DOHH2 (cell line): ENCODE measurements around the gene GGA1.

Experiments
- EZH2phosphoT487 ChIP-seq: fragments of 200-600 bp; sonication (generic); IDR thresholded peaks from 2 replicates; pipeline ENCODE4 v1.6.1; 2017; ENCODE audit warnings: borderline replicate concordance, mild to moderate bottlenecking, antibody characterized with exemption, low read length, moderate library complexity, mixed read lengths
- TF ChIP-seq, protein P1 (sequence below): fragments of 200-600 bp; sonication (generic); IDR thresholded peaks from one replicate; pipeline ENCODE4 v1.5.1; 2014; ENCODE audit warnings: antibody characterized with exemption, mild to moderate bottlenecking, low read depth, low read length; ENCODE audit not compliant: poor library complexity, severe bottlenecking

DNA sequence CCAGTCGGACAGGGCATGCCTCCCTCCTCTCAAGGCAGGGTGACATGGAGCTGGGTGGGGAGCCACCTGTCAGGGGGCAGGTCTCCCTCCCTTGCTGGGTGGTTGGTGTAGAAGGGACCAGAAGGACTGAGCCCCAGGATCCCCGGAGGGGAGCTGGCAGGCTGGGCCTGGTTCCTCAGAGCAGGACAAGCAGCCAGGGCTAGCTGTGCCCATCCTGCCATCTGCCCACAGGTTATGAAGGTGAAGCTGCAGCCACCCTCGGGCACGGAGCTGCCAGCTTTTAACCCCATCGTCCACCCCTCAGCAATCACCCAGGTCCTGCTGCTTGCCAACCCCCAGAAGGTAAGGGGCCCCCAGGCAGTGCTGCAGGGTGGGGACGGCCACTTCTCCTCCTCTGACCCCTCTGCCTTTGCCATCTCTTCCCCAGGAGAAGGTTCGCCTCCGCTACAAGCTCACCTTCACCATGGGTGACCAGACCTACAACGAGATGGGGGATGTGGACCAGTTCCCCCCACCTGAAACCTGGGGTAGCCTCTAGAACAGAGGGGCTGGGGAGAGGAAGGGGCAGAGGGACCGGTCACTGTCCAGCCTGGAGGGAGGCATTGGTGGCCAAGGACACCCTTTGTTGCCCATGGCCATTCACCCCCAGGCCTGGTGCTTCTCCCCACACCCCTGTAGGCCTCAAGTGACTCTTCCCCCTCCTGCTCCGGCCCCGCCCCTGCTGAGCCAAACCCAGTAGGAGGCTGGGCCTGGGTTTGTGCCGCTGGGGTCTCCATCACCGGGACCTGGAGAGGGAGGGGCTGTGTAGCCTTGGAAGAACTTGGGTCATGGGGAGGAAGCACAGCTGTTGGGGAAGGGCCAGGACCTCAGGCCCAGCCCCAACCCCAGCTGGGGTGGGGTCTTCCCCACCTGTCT, 23.8 kb downstream of the GGA1 start:
- TF ChIP-seq, protein P1, sequence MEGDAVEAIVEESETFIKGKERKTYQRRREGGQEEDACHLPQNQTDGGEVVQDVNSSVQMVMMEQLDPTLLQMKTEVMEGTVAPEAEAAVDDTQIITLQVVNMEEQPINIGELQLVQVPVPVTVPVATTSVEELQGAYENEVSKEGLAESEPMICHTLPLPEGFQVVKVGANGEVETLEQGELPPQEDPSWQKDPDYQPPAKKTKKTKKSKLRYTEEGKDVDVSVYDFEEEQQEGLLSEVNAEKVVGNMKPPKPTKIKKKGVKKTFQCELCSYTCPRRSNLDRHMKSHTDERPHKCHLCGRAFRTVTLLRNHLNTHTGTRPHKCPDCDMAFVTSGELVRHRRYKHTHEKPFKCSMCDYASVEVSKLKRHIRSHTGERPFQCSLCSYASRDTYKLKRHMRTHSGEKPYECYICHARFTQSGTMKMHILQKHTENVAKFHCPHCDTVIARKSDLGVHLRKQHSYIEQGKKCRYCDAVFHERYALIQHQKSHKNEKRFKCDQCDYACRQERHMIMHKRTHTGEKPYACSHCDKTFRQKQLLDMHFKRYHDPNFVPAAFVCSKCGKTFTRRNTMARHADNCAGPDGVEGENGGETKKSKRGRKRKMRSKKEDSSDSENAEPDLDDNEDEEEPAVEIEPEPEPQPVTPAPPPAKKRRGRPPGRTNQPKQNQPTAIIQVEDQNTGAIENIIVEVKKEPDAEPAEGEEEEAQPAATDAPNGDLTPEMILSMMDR: no peak
- no peak for TF ChIP-seq EZH2phosphoT487
